Tibial nerve (tissue), 3 donors: ENCODE data around the gene PELI2.

Source experiments
- POLR2A ChIP-seq, 2 donors: fragments of 450-650 bp; IDR thresholded peaks; one replicate each; pipeline ENCODE4 v1.6.1; 2017; ENCODE audit warnings: antibody characterized with exemption in 2 of 2, mild to moderate bottlenecking in 2 of 2, moderate library complexity in 2 of 2
- TF ChIP-seq, protein P1 (sequence below), 5 experiments: fragments of 200-600 bp in 3 of 5; fragments of 450-650 bp in 2 of 5; sonication (generic) in 3 of 5; IDR thresholded peaks; one replicate each; pipeline ENCODE4 v1.5.1; 2016 to 2019; ENCODE audit warnings: antibody characterized with exemption in 5 of 5, mild to moderate bottlenecking in 3 of 5, moderate library complexity in 2 of 5

DNA sequence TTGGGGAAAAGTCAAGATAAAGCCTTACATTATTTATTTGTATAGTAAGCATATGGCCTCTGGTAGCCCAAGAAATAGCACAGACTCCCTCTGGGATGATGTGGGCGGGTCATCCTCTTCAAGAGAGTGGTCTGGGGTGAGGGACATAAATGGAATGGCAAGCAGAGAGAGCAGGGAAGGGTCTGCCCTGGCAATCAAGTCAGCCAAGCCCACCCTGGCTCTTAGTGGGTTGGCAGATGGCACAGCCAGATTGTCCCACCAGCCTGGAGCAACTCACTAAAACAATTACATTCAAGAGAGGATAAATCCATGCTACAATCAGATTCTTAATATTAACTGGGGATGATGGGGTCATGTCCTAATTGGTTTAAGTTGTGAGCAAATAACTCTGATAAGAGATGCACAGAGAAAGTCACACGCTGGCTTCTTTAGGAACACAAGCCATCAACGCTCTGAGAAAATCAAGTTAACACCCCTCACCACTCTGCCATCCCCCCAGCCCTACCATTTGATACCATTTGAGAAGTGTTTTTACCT, 2.8 kb upstream of the PELI2 start:
- TF ChIP-seq, protein P1, sequence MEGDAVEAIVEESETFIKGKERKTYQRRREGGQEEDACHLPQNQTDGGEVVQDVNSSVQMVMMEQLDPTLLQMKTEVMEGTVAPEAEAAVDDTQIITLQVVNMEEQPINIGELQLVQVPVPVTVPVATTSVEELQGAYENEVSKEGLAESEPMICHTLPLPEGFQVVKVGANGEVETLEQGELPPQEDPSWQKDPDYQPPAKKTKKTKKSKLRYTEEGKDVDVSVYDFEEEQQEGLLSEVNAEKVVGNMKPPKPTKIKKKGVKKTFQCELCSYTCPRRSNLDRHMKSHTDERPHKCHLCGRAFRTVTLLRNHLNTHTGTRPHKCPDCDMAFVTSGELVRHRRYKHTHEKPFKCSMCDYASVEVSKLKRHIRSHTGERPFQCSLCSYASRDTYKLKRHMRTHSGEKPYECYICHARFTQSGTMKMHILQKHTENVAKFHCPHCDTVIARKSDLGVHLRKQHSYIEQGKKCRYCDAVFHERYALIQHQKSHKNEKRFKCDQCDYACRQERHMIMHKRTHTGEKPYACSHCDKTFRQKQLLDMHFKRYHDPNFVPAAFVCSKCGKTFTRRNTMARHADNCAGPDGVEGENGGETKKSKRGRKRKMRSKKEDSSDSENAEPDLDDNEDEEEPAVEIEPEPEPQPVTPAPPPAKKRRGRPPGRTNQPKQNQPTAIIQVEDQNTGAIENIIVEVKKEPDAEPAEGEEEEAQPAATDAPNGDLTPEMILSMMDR (IDR thresholded peaks at IDR 0.05), result no peak
- TF ChIP-seq POLR2A (IDR thresholded peaks at IDR 0.05), result no peak
